Activated T-helper 2 cell treated with anti-CD3 and anti-CD28 coated beads, Interferon-gamma antibody, Interleukin-2, Interleukin-4, amounts not matched to agents 10 μg/mL and 5 μg/mL and 100 μg/mL, durations not matched to agents 14 hours and 24 hours and 36 hours (primary cell): Measurements from ENCODE around the gene DNAI4. TPM values are rescaled to one million over a fixed set of nuclear protein-coding genes. Genes with fewer than 3 reads are reported as not detected.
"Not testable (repeated sequence)": the region's sequence is repeated elsewhere in the genome, so short reads cannot be mapped to it uniquely, and the experiment has no call there.

Experiments used
- DNase-seq: peaks from one replicate; pipeline ENCODE4 v3.0.0; 2021; ENCODE audit warnings: low spot score
- H3K27ac Mint-ChIP-seq: one replicate; pipeline ENCODE4 v1.8.0; 2021; ENCODE audit warnings: mixed read lengths
- H3K27me3 Mint-ChIP-seq: one replicate; pipeline ENCODE4 v1.8.0; 2021; ENCODE audit warnings: low read depth, mixed read lengths
- H3K36me3 Mint-ChIP-seq: one replicate; pipeline ENCODE4 v1.8.0; 2021; ENCODE audit warnings: low read depth, mixed read lengths
- H3K4me1 Mint-ChIP-seq: one replicate; pipeline ENCODE4 v1.8.0; 2021; ENCODE audit warnings: low read depth, mixed read lengths
- H3K4me3 Mint-ChIP-seq: one replicate; pipeline ENCODE4 v1.8.0; 2021; ENCODE audit warnings: low read depth, mild to moderate bottlenecking, moderate library complexity, mixed read lengths
- H3K9me3 Mint-ChIP-seq: one replicate; pipeline ENCODE4 v1.8.0; 2021; ENCODE audit warnings: mixed read lengths
- intact Hi-C: fragments of 100-400 bp; cut with micrococcal nuclease; formaldehyde crosslinking; loops from one replicate; pipeline ENCODE4 v1.15.1; 2023
- total RNA-seq: library from RNA; stranded (reverse); gene quantifications from 2 replicates; pipeline ENCODE4 v1.2.3, GENCODE V29; 2022

The DNAI4 gene
- total RNA-seq, 1 donor from 2014 or later = 1.7 TPM

DNA sequence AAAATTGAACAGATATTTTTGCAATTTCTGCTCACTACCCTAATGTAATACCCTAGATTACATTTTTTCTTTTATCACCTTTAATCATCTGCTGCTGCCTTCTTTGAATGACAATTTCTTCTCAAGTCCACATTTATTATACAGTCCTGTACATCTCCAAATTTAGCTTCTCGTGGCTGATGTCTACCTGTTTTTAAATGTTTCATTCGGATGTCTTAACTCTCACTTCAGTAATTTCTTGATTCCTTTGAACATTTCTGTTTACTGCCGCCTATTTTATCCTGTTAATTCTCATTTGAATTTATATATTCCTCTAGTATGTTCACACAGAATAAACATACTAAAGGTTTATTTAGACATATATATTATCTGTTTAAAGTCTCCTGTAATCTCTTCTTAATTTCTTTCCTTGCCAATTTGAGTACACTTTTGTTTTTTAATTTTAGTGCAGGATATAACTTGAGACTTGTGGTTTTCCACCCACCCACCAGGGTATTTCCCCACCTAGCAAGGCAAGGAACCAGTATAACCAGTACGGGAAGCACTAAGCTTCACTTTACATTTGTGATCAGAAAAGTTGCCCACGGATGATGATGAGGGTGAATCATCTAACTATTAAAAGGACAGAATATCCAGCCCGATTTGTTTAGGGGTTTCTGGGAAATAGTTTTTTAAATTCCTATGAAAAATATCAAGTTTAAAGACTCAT, 136.3 kb downstream of the DNAI4 start:
- Mint-ChIP-seq H3K9me3 (no peaks in the 10 kb centered on the region), H3K36me3 (no peaks in the 10 kb centered on the region), H3K27ac (peak overlapping the region; percentile 69), H3K4me1 (peaks cover 12% of the 10 kb centered on the region), H3K27me3 (peaks cover 2% of the 10 kb centered on the region), H3K4me3 (no peak overlapping the region)
- intact Hi-C loops = loop anchor here (2.0 kb wide), 1 partner anchor 18 kb away; no protein-coding TSS in a partner anchor
- DNase-seq = peak; percentile 10

DNA sequence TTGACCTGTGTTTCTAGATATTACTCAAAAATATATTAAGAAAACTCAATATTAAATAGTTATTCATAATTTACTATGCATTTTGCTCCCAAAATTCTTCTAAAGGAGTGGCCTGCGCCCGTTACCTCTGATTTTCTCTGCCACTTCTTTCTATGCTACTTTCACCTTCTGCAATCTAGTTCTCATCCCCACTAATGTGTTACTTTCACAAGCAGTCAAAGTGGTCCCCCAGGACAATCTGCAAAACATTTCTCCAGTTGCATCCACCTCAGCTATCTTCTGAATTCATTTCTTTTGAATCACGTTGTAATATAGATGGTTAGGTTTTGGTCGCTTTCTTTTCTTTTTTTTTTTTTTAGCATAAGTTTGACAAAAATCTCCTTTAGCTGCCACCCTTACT, 137.0 kb downstream of the DNAI4 start:
- Mint-ChIP-seq H3K27me3 (peaks cover 2% of the 10 kb centered on the region), H3K9me3 (no peaks in the 10 kb centered on the region), H3K4me3 (no peak overlapping the region), H3K27ac (no peak overlapping the region), H3K4me1 (peaks cover 12% of the 10 kb centered on the region), H3K36me3 (no peaks in the 10 kb centered on the region)
- intact Hi-C loops = loop anchor here (2.0 kb wide), 1 partner anchor 17 kb away; no protein-coding TSS in a partner anchor
- DNase-seq = no peak

DNA sequence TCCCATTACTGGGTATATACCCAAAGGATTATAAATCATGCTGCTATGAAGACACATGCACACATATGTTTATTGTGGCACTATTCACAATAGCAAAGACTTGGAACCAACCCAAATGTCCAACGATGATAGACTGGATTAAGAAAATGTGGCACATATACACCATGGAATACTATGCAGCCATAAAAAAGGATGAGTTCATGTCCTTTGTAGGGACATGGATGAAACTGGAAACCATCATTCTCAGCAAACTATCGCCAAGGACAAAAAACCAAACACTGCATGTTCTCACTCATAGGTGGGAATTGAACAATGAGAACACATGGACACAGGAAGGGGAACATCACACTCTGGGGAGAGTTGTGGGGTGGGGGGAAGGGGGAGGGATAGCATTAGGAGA, 138.9 kb downstream of the DNAI4 start:
- peaks cover 12% of the 10 kb centered on the region for H3K4me1 Mint-ChIP-seq
- DNase-seq, H3K36me3 Mint-ChIP-seq, intact Hi-C loops, H3K9me3 Mint-ChIP-seq, H3K27me3 Mint-ChIP-seq, H3K4me3 Mint-ChIP-seq, H3K27ac Mint-ChIP-seq: not testable (repeated sequence)

DNA sequence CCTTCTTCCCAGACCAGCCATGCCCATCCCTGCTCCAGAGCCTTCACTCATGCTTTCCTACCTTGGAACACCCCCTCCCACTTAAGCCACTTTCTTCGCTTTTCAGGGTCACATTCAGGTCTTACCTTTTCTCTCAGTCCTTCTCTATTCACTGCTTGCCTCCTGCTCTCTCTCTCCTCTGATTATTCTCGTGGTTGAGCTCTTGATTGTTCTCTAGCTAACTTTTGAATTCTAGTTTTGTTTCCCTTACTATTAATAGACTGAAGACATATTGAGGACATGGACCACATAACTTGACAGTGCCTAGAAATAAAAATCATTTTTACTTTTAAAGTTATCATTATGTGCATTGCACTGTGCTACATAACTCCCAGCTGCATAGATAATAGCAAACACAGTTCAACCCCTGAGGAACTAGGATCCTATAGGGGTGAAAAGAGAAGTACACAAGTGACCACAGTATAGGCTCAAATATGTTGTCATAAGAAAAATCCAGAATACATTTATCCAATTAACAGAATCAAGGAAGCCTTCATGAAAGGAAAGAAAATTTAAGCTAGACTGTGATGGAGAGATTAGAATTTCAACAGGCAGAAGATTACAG, 145.1 kb downstream of the DNAI4 start:
- no peak overlapping the region for H3K4me3 Mint-ChIP-seq
- H3K4me1 Mint-ChIP-seq = no peaks in the 10 kb centered on the region
- H3K9me3 Mint-ChIP-seq = no peaks in the 10 kb centered on the region
- no peaks in the 10 kb centered on the region for H3K36me3 Mint-ChIP-seq
- intact Hi-C loops = no loop called here
- H3K27me3 Mint-ChIP-seq = peaks cover 14% of the 10 kb centered on the region
- no peak overlapping the region for H3K27ac Mint-ChIP-seq
- no peak for DNase-seq

DNA sequence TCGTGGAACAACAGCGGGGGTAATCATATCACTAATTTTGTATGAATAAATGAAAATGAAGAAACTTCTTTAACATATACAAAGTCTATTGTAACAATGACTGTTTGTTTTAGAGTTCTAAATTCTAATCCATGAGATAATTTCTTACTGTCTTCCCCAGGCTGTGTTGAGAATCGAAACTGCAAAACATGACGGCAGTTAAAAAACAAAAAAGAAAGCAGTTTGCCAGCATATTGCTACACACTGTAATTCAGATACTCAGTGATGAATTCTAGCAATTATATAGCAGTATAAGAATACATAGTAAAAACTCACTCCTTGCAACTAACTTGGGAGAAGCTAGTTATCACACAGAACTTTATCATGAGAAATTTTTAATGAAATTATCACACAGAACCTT, 145.7 kb downstream of the DNAI4 start:
- Mint-ChIP-seq H3K9me3 (no peaks in the 10 kb centered on the region), H3K4me1 (no peaks in the 10 kb centered on the region), H3K4me3 (no peak overlapping the region), H3K27me3 (peaks cover 14% of the 10 kb centered on the region), H3K27ac (no peak overlapping the region), H3K36me3 (no peaks in the 10 kb centered on the region)
- intact Hi-C loops = no loop called here
- DNase-seq = no peak

DNA sequence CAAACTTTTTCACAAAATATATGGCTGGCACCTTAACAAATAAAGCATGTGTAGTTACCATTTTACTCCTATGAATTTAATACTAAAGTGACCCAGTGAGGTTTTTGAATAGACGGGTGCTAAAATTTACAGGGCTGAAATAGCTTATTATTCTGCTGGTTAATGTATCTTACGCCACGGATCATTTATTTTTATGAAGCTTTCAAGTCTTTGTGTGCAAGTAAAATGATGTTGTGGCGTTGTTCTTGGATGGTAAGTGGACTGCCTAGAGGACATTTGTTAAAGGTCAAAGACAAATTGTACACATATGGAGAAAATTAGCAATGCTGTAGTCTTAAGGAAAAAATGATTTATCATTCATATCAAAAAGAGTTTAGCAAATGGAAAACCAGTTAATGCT, 146.4 kb downstream of the DNAI4 start:
- no peak for DNase-seq
- Mint-ChIP-seq H3K27ac (no peak overlapping the region), H3K9me3 (no peaks in the 10 kb centered on the region), H3K4me1 (no peaks in the 10 kb centered on the region), H3K4me3 (no peak overlapping the region), H3K27me3 (peaks cover 14% of the 10 kb centered on the region), H3K36me3 (no peaks in the 10 kb centered on the region)
- intact Hi-C loops = no loop called here

DNA sequence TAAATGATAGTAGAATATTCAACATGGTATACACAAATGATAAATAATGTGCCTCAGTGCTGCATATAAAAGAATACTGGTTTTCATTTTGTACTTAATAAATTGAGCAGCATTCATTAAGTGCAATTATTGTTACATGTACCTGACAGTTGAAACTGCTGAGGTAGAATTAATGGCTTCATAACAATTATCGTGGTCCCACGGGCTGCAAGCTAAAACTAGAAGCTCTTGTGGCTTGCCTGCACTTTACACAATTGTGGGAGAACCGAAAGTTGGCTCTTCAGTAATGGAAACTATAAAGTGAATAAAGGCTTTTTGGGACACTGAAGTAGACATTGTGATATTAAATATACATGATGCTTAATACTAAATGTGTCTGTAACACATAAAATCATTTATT, 146.8 kb downstream of the DNAI4 start:
- Mint-ChIP-seq H3K4me1 (no peaks in the 10 kb centered on the region), H3K36me3 (no peaks in the 10 kb centered on the region), H3K27ac (no peak overlapping the region), H3K4me3 (no peak overlapping the region), H3K9me3 (no peaks in the 10 kb centered on the region), H3K27me3 (peaks cover 14% of the 10 kb centered on the region)
- no peak for DNase-seq
- intact Hi-C loops = no loop called here

DNA sequence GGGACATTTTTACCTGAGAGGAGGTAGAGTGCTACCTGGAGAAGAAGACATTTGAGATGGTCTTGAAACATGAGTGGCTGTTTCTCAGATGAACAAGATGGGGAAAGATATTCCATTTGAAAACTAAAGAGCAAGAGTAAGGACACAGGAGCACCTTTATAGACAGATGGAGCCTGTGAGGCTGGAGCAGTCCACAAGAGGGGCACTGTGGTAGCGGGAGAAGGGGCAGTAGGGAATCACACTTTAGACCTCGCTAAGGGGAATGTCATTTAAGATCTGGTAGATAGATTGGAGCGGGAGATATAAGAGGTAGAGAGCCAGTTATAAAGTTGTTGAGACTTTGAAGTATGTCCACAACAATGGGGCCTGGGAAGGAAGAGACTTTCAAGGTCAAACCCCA, 149.0 kb downstream of the DNAI4 start:
- H3K27ac Mint-ChIP-seq = no peak overlapping the region
- intact Hi-C loops = no loop called here
- H3K4me1 Mint-ChIP-seq = peaks cover 6% of the 10 kb centered on the region
- no peaks in the 10 kb centered on the region for H3K36me3 Mint-ChIP-seq
- no peaks in the 10 kb centered on the region for H3K9me3 Mint-ChIP-seq
- H3K27me3 Mint-ChIP-seq = peaks cover 14% of the 10 kb centered on the region
- no peak overlapping the region for H3K4me3 Mint-ChIP-seq
- DNase-seq = no peak

DNA sequence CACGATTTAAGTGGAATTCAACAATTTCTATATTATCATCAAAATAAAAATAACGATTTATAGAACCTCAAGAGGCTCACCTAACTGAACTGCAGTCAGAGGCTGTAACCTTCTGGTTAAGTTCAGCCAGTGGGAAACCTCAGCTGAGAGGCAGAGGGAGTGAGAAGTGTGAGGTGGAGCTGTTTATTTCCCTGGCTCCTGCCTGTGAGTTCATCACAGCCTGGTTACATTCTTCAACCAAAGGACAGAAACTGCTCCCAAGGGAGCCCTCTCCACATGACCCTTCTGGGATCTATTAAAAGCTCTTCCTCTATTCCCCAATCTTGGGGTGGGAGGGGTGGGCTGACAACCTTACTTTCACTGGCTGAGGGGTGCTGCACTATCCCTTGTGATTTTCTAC, 150.2 kb downstream of the DNAI4 start:
- Mint-ChIP-seq H3K27me3 (peaks cover 13% of the 10 kb centered on the region), H3K9me3 (no peaks in the 10 kb centered on the region), H3K27ac (no peak overlapping the region), H3K4me1 (peaks cover 14% of the 10 kb centered on the region), H3K36me3 (no peaks in the 10 kb centered on the region), H3K4me3 (no peak overlapping the region)
- intact Hi-C loops = no loop called here
- DNase-seq = no peak

DNA sequence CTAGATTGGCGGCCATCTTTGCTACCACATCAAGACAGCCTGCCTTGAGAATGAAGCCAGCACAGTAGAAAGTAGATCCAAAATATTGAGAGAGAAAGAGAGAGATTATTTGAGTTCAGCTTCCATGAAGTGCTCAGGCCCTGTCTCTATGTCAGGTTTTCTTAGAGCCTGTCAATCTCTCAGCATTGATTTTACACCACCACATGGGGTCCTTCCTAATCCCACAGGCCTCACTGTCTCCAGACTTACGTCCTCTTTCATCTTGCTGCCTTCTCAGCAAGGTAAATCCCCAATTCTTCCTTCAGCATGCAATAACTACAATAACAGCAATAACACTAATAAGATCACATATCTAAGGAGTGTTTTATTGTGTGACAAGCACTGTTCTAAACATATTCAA, 151.4 kb downstream of the DNAI4 start:
- Mint-ChIP-seq H3K36me3 (no peaks in the 10 kb centered on the region), H3K27ac (no peak overlapping the region), H3K9me3 (no peaks in the 10 kb centered on the region), H3K27me3 (peaks cover 8% of the 10 kb centered on the region), H3K4me3 (no peak overlapping the region), H3K4me1 (peaks cover 26% of the 10 kb centered on the region)
- intact Hi-C loops = no loop called here
- no peak for DNase-seq

DNA sequence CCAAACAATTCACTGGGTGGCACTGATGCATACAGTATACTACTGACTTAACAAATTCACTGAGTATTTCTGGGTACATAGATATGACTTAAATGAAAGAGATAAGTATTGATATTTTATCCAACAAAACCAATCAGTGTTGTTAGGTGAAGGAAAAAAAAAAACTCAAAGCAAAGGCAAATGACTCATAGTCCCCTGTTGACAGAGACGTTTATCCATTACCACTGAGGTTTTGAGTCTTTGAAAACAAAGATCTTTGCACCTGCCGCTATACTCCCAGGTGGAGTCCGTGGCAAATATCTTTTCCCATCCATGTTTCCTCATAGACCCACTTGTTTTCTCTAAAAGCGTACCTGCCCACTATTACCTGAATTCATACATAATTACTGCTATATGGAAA, 154.0 kb downstream of the DNAI4 start:
- peak overlapping the region; percentile 10 for H3K27ac Mint-ChIP-seq

DNA sequence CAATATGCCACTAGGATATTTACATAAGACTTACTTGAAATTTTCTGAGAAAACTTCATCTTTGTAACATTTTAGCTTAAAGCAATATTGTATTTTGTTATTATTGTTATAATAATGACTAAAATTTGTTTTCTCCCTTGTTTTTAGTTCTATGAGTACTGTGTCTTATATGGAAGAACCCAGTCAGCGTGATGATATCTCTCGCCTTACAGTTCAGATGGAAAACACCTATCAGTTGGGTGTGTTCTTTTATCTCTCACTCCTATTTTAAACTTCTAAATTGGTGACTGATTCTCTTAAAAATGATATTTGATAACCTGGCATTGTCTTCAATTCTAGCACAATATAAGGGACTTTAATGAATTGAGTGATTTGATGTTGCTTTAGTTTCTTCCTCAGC, 154.4 kb downstream of the DNAI4 start:
- intact Hi-C loops = loop anchor here (2.0 kb wide), 2 partner anchors 19 to 211 kb away; no protein-coding TSS in a partner anchor
- Mint-ChIP-seq H3K9me3 (no peaks in the 10 kb centered on the region), H3K27ac (peak overlapping the region; percentile 10), H3K36me3 (no peaks in the 10 kb centered on the region), H3K4me1 (peaks cover 28% of the 10 kb centered on the region), H3K4me3 (peak overlapping the region; percentile 19), H3K27me3 (no peaks in the 10 kb centered on the region)
- no peak for DNase-seq

More for the DNA sequence above, 154.0 kb downstream of the DNAI4 start:
- no peak for DNase-seq
- Mint-ChIP-seq H3K9me3 (no peaks in the 10 kb centered on the region), H3K4me1 (peaks cover 28% of the 10 kb centered on the region), H3K27me3 (peaks cover 4% of the 10 kb centered on the region), H3K36me3 (no peaks in the 10 kb centered on the region), H3K4me3 (peak overlapping the region; percentile 19)
- intact Hi-C loops = loop anchor here (2.0 kb wide), 2 partner anchors 18 to 210 kb away; no protein-coding TSS in a partner anchor

DNA sequence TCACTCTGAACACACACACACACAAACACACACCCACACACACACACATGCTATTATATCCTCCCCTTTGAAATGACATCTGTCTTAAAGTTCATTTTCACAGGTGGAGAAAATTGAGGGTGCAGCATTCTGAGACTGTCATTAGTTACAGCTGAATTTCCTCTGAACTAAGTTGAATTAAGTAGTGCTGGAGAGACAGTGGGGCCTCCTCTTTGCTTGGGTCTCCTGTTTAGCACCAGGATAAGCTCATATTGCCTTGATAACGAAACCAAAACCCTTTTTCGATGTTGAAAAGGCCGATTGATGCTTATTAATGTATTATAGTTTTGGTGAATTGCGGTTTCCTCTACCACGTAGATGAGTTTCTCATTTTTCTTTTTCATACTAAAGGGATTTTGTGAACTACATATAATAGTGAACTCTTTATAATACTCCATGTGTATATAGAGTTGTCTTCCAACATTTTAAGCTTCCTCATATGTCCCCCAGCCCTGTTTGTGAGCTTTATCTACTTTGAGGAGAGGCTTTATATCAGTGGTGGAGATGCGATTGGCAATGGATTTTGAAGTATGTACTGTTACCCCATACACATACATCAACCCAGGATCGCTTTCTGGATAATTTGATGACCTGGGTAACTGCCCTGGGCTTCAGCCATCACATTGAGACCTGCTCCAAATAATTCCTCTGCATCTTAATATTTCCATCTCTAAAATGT, 155.0 kb downstream of the DNAI4 start:
- H3K27me3 Mint-ChIP-seq = no peaks in the 10 kb centered on the region
- no peaks in the 10 kb centered on the region for H3K9me3 Mint-ChIP-seq
- DNase-seq = no peak
- no peaks in the 10 kb centered on the region for H3K36me3 Mint-ChIP-seq
- H3K27ac Mint-ChIP-seq = peak overlapping the region; percentile 10
- H3K4me3 Mint-ChIP-seq = peak overlapping the region; percentile 42
- H3K4me1 Mint-ChIP-seq = peaks cover 28% of the 10 kb centered on the region
- intact Hi-C loops = loop anchor here (2.0 to 10.0 kb wide), 3 partner anchors 19 to 211 kb away; no protein-coding TSS in a partner anchor
